Type B pancreatic cell (in vitro differentiated cells): ENCODE results near the gene MX1. TPM values are rescaled to one million over a fixed set of nuclear protein-coding genes. Genes with fewer than 3 reads are reported as not detected.

Source experiments
- DNase-seq: peaks from one replicate; pipeline ENCODE4 v3.0.0; 2021; ENCODE audit warnings: mixed read lengths; ENCODE audit not compliant: unreplicated experiment; ENCODE audit errors: extremely low spot score
- H3K27ac Mint-ChIP-seq: 2 replicates; pipeline ENCODE4 v1.8.0; 2021; ENCODE audit warnings: mild to moderate bottlenecking, mixed read lengths
- H3K27me3 Mint-ChIP-seq: 2 replicates; pipeline ENCODE4 v1.8.0; 2021; ENCODE audit warnings: mixed read lengths
- H3K36me3 Mint-ChIP-seq: 2 replicates; pipeline ENCODE4 v1.8.0; 2021; ENCODE audit warnings: mixed read lengths
- H3K4me1 Mint-ChIP-seq: one replicate; pipeline ENCODE4 v1.8.0; 2021; ENCODE audit warnings: mixed read lengths; ENCODE audit not compliant: unreplicated experiment
- H3K4me3 Mint-ChIP-seq: 2 replicates; pipeline ENCODE4 v1.8.0; 2021; ENCODE audit warnings: mild to moderate bottlenecking, mixed read lengths
- H3K9me3 Mint-ChIP-seq: 2 replicates; pipeline ENCODE4 v1.8.0; 2021; ENCODE audit warnings: mixed read lengths
- CTCF ChIP-seq: fragments of 200-600 bp; sonication (generic); conservative IDR thresholded peaks from 2 replicates; pipeline ENCODE4 v1.5.0; 2021; ENCODE audit warnings: antibody characterized with exemption, mild to moderate bottlenecking
- total RNA-seq: library from RNA; stranded (reverse); gene quantifications from 2 replicates; pipeline ENCODE4 v1.2.1, GENCODE V29; 2021; ENCODE audit warnings: low replicate concordance

The MX1 gene
- total RNA-seq, 1 donor from 2014 or later: 9.8 TPM

- no peak for TF ChIP-seq CTCF
- Mint-ChIP-seq H3K27ac (no peak overlapping the region), H3K27me3 (no peaks in the 10 kb centered on the region), H3K4me1 (peaks cover 39% of the 10 kb centered on the region), H3K4me3 (no peak overlapping the region), H3K9me3 (no peaks in the 10 kb centered on the region), H3K36me3 (no peaks in the 10 kb centered on the region)
- no peak for DNase-seq
These were observed 56.9 kb downstream of the MX1 start for GRCh38 chr21:41482980-41483379.

DNA sequence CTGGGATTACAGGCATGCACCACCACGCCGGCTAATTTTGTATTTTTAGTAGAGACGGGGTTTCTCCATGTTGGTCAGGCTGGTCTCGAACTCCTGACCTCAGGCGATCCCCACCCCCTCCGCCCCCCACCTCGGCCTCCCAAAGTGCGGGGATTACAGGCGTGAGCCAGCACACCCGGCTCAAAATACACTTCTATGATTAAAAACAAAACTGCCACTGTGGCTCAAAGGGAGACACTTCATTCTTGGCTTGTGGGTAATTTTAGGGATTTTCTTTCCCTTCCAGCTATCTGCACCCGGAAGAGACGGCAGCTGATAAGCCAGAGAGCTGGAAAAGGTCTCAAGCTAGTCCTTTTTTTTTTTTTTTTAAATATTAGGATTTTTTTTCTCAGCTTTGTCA, 57.4 kb downstream of the MX1 start:
- Mint-ChIP-seq H3K4me3 (no peak overlapping the region), H3K4me1 (peaks cover 35% of the 10 kb centered on the region), H3K27ac (no peak overlapping the region), H3K36me3 (no peaks in the 10 kb centered on the region), H3K27me3 (no peaks in the 10 kb centered on the region), H3K9me3 (no peaks in the 10 kb centered on the region)
- no peak for TF ChIP-seq CTCF
- DNase-seq: no peak

- no peak for DNase-seq
- Mint-ChIP-seq H3K9me3 (no peaks in the 10 kb centered on the region), H3K4me3 (no peak overlapping the region), H3K27me3 (no peaks in the 10 kb centered on the region), H3K36me3 (no peaks in the 10 kb centered on the region), H3K27ac (no peak overlapping the region), H3K4me1 (peaks cover 30% of the 10 kb centered on the region)
- no peak for TF ChIP-seq CTCF
These were observed 57.9 kb downstream of the MX1 start for GRCh38 chr21:41483973-41484372.

DNA sequence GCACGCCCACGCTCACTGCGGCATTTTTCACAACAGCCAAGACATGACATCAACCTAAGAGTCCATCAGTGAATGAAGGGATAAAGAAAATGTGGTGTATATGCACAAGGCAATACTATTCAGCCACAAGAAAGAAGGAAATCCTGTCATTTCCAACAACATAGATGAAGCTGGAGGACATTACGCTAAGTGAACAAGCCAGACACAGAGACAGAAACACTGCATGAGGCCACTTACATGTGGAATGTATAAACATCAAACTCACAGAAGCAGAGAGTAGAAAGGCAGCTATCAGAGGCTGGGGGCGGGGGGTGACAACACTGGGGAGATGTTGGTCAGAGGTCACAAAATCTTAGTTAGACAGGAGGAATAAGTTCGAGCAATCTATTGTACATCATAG, 61.0 kb downstream of the MX1 start:
- Mint-ChIP-seq H3K9me3 (no peaks in the 10 kb centered on the region), H3K4me1 (peaks cover 21% of the 10 kb centered on the region), H3K27ac (no peak overlapping the region), H3K4me3 (no peak overlapping the region), H3K27me3 (no peaks in the 10 kb centered on the region), H3K36me3 (no peaks in the 10 kb centered on the region)
- no peak for DNase-seq
- no peak for TF ChIP-seq CTCF

- no peak for TF ChIP-seq CTCF
These were observed 62.0 kb downstream of the MX1 start for GRCh38 chr21:41488080-41488479.

DNA sequence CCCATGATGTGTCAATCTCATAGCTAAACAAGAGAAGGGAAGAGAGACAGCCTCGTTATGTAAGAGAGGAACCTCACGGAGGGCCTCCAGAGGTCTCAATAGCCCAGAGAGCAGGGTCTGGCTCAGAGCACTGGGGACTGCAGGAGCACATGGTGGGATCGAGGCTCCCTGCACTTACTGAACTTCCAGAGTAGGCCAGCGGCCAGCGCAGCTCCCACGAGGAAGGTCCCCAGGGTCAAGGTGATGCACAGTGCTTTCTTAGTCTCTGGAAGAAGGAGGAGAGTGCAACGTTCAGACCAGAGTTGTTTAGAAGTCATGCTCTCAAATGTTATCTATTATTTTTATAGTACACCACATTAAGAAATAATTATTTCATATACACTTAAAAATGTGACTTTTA, 63.3 kb downstream of the MX1 start:
- peaks cover 11% of the 10 kb centered on the region for H3K4me1 Mint-ChIP-seq
- TF ChIP-seq CTCF: no peak
- no peak for DNase-seq
- H3K36me3 Mint-ChIP-seq: peaks cover 3% of the 10 kb centered on the region
- H3K27me3 Mint-ChIP-seq: no peaks in the 10 kb centered on the region
- no peaks in the 10 kb centered on the region for H3K9me3 Mint-ChIP-seq
- no peak overlapping the region for H3K27ac Mint-ChIP-seq
- H3K4me3 Mint-ChIP-seq: no peak overlapping the region

More at GRCh38 chr21:41488080-41488479, 62.0 kb downstream of the MX1 start:
- no peaks in the 10 kb centered on the region for H3K27me3 Mint-ChIP-seq
- H3K36me3 Mint-ChIP-seq: no peaks in the 10 kb centered on the region
- no peak for DNase-seq
- H3K4me1 Mint-ChIP-seq: peaks cover 11% of the 10 kb centered on the region
- no peak overlapping the region for H3K27ac Mint-ChIP-seq
- no peaks in the 10 kb centered on the region for H3K9me3 Mint-ChIP-seq
- H3K4me3 Mint-ChIP-seq: no peak overlapping the region
